GM12892 (cell line): ENCODE measurements around the gene VCL.
"Not testable (repeated sequence)": the region's sequence is repeated elsewhere in the genome, so short reads cannot be mapped to it uniquely, and the experiment has no call there.

Experiments
- DNase-seq: peaks from one replicate; pipeline ENCODE4 v3.0.0; 2011; ENCODE audit not compliant: insufficient read length
- FAIRE-seq: peaks from 2 replicates; lab custom pipeline; 2011; peaks lifted over from hg19 to GRCh38; lab: Jason Lieb, UNC
- POLR2A ChIP-seq: IDR thresholded peaks from 2 replicates; pipeline ENCODE4 v1.6.1; 2011; ENCODE audit warnings: low read depth, low read length, control low read depth
- POLR2AphosphoS5 ChIP-seq: IDR thresholded peaks from 2 replicates; pipeline ENCODE4 v1.6.1; 2011; ENCODE audit warnings: low read depth, low read length, control low read depth
- TAF1 ChIP-seq: IDR thresholded peaks from 2 replicates; pipeline ENCODE4 v1.6.1; 2011; ENCODE audit warnings: low read depth, mild to moderate bottlenecking, control low read depth, low read length, borderline replicate concordance

VCL gene

DNA sequence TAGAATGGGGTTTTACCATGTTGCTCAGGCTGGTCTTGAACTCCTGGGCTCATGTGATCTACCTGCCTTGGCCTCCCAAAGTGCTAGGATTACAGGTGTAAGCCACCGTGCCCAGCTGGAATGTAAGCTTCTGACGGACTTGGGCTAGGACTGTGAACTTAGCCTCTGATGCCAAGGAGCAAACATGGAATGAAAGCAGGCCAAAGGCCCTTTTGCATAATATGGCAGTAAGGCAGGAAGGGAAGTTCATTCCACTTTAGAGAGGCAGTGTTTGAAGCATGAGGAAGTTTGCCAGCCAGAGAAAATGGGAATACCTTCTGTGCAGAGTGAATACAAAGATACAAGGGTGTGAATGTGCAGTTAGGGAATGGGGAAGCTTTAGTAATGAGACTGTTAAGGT is 20.3 kb downstream of the VCL start:
- no peak for DNase-seq
- FAIRE-seq, result no peak

GRCh38 chr10:74021248-74022055 is 23.5 kb downstream of the VCL start:
- no peak for FAIRE-seq
- TF ChIP-seq POLR2AphosphoS5 (no peak), POLR2A (no peak), TAF1 (no peak)
- no peak for DNase-seq

More for the DNA sequence above, 20.3 kb downstream of the VCL start:
- TF ChIP-seq POLR2AphosphoS5, result no peak
- TF ChIP-seq TAF1, result no peak

GRCh38 chr10:74022926-74023629 is 25.2 kb downstream of the VCL start:
- FAIRE-seq, result no peak
- DNase-seq, result no peak
- TF ChIP-seq POLR2A, result no peak
- no peak for TF ChIP-seq TAF1
- no peak for TF ChIP-seq POLR2AphosphoS5

- no peak for DNase-seq
- TF ChIP-seq POLR2AphosphoS5 (no peak), TAF1 (no peak), POLR2A (no peak)
- no peak for FAIRE-seq
These were observed 26.7 kb downstream of the VCL start for GRCh38 chr10:74024600-74024999.

DNA sequence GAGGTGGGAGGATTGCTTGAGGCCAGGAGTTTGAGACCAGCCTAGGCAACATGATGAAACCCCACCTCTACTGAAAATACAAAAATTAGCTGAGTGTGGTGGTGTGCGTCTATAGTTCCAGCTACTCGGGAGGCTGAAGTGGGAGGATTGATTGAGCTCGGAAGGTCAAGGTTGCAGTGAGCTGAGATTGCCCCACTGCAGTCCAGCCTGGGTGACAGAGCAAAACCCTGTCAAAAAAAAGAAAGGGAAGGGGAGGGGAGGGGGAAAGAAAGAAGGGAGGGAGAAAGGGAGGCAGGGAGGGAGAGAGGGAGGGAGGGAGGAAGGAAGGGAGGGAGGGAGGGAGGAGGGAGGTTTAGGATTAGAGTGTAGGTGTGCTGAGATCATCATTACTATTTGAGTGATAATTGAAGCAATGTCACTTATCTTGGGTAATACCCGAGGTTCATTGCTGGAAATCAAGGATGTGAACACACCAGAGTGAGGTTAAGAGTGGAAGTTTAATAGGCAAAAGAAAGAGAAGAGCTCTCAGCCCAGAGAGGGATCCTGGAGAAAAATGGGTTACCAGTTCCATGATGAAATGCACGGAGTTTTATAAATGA is 27.6 kb downstream of the VCL start:
- DNase-seq (no peak), FAIRE-seq (no peak)
- no peak for TF ChIP-seq TAF1
- TF ChIP-seq POLR2A, result no peak
- TF ChIP-seq POLR2AphosphoS5, result no peak

DNA sequence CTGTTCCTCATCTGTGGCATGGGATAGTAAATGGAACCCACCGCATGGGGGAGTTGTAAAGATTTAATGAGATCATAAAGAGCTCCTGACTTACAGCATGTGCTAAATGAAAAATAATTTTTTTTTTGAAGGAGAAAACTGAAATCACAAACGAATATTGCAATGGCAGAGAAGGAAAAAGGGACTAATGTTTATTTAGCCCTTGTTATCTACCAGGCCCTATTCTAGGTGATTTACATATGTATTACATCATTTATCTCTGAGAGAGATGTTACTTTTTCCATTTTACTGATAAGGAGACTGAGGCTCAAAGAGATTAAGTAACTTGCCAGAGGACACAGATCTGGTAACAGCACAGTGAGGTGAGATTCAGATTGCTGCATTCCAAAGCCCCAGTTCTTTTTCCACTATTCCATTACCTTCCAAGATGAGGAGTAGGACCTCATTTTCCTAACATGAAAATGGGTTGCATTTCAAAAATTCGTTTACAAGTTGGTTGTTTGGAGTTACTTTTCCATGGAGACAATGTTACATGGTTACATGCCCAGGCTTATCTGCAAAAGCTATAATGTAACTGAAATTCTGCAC is 28.6 kb downstream of the VCL start:
- FAIRE-seq, result no peak
- TF ChIP-seq TAF1 (no peak), POLR2A (no peak), POLR2AphosphoS5 (no peak)
- DNase-seq, result no peak

DNA sequence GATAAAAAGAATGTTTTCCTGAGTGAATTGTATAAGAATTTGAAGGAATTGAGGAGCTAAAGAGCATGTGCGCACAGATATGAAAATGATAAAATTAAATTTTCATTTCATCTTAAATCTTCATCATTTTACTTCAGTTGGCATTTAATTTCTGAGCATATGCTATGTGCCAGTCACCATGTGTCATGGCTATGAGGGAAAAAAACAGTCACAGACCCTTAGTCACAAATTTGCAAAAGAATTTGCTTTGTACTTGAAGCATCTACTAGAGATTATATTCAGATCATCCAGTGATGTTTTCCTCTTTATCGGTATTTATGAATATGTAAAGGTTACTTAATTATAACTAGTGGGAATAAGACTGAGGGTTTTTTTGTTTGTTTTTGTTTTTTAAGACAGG is 29.8 kb downstream of the VCL start:
- TF ChIP-seq POLR2AphosphoS5 (no peak), POLR2A (no peak), TAF1 (no peak)
- DNase-seq, result no peak
- no peak for FAIRE-seq

DNA sequence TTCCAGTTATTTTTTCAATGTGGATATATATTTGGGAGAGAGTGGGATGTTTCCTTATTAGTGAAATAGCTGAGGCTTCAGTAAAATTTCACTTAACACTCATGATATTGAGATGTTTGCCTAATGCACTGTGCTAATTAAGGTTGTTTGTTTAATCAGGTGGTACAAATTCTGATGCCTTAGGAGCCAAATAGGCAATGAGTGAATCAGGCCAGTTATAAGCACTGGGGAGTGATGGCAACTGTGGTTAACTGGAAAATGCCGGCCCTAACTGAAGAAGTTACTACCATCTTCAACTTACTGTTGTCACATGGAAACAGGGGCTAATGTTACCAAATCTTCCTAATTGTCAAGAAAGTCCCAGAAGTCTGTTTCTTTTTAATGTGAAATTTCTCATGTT is 32.0 kb downstream of the VCL start:
- no peak for FAIRE-seq

DNA sequence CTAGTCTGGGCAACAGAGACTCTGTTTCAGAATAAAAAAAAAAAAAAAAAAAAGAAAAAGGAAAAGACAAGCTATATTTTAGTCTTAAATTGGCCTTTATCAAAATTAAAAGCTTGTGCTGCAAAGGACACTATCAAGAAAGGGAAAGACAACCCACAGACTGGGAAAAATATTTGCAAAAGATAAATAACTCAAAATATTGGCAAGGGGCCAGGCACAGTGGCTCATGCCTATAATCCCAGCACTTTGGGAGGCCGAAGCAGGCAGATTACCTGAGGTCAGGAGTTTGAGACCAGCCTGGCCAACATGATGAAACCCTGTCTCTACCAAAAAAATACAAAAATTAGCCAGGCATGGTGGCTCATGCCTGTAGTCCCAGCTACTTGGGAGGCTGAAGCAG is 34.3 kb downstream of the VCL start:
- FAIRE-seq, DNase-seq: not testable (repeated sequence)

More for the DNA sequence above, 32.0 kb downstream of the VCL start:
- TF ChIP-seq POLR2A (no peak), POLR2AphosphoS5 (no peak), TAF1 (no peak)
- DNase-seq, result no peak

- DNase-seq, result no peak
- FAIRE-seq, result no peak
- TF ChIP-seq TAF1 (no peak), POLR2A (no peak), POLR2AphosphoS5 (no peak)
These were observed 35.2 kb downstream of the VCL start for GRCh38 chr10:74032900-74033655.

DNA sequence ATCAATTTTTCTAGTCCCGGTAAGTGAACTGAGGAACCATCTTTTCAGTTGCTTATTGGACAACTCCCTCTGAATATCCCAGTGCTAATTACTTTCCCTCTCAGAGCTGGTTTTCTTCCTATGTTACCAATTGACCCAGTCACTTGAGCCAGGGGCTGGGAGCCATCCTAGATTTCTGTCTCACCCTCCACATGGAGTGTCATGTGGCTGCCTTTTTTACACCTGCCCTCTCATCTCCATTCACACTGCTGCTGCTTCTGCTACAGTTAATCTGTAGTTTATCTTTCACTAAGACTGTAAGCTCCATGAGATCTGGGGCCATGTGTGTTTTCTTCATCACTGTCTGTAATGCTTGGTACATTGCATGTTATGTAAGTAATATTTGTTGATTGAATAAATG is 35.8 kb downstream of the VCL start:
- DNase-seq (no peak), FAIRE-seq (no peak)
- no peak for TF ChIP-seq POLR2AphosphoS5
- no peak for TF ChIP-seq POLR2A
- TF ChIP-seq TAF1, result no peak
